Vagina (tissue), 2 donors: ENCODE measurements around the gene HMGCS2.

Experiments used
- CTCF ChIP-seq, 3 experiments: fragments of 450-650 bp in 2 of 3; fragments of 200-600 bp in 1 of 3; sonication (generic) in 1 of 3; IDR thresholded peaks; one replicate each; pipeline ENCODE4 v1.5.1; 2017 to 2019; ENCODE audit warnings: antibody characterized with exemption in 3 of 3, mild to moderate bottlenecking in 2 of 3, moderate library complexity in 2 of 3
- POLR2A ChIP-seq, 2 donors: fragments of 450-650 bp; IDR thresholded peaks; one replicate each; pipeline ENCODE4 v1.6.1; 2017; ENCODE audit warnings: antibody characterized with exemption in 2 of 2, mild to moderate bottlenecking in 2 of 2, moderate library complexity in 2 of 2
- POLR2AphosphoS5 ChIP-seq, 2 donors: sonication (generic); formaldehyde crosslinking; IDR thresholded peaks; one replicate each; pipeline ENCODE4 v1.9.0; 2017; ENCODE audit warnings: antibody characterized with exemption in 2 of 2, mild to moderate bottlenecking in 2 of 2, low read depth in 1 of 2; ENCODE audit not compliant: insufficient read depth in 1 of 2

GRCh38 chr1:119768778-119769177, at the start of gene HMGCS2:
- TF ChIP-seq POLR2AphosphoS5 (IDR thresholded peaks at IDR 0.05; ENCODE audit: insufficient read depth in 1 of 2, low read depth in 1 of 2) (no peak), POLR2A (IDR thresholded peaks at IDR 0.05) (no peak), CTCF (IDR thresholded peaks at IDR 0.05) (no peak)
